Muscle of leg (tissue), 11 donors: ENCODE results near the gene FAM174B. TPM values are rescaled to one million over a fixed set of nuclear protein-coding genes. Genes with fewer than 3 reads are reported as not detected.

ENCODE experiments used
- DNase-seq: peaks from one replicate; pipeline ENCODE4 v3.0.0; 2013
- H3K27ac ChIP-seq: one replicate; pipeline ENCODE4 v1.5.1; 2013; ENCODE audit warnings: mild to moderate bottlenecking, low read length, control low read depth
- H3K27me3 ChIP-seq: one replicate; pipeline ENCODE4 v1.6.1; 2013; ENCODE audit warnings: low read length; ENCODE audit not compliant: control insufficient read depth, insufficient read depth
- H3K36me3 ChIP-seq: one replicate; pipeline ENCODE4 v1.6.1; 2013; ENCODE audit warnings: low read length; ENCODE audit not compliant: control insufficient read depth, insufficient read depth
- H3K4me1 ChIP-seq: one replicate; pipeline ENCODE4 v1.6.1; 2013; ENCODE audit warnings: low read length; ENCODE audit not compliant: control insufficient read depth, insufficient read depth
- H3K4me3 ChIP-seq: one replicate; pipeline ENCODE4 v1.5.1; 2013; ENCODE audit warnings: low read length, control low read depth
- H3K9me3 ChIP-seq: replicated peaks from 2 replicates; pipeline ENCODE4 v1.6.1; 2013; ENCODE audit warnings: low read depth, low read length; ENCODE audit not compliant: control insufficient read depth
- WGBS: methylation state at CpG from one replicate; pipeline ENCODE4 v1.1.5; 2013; ENCODE audit warnings: missing lambda C conversion rate; ENCODE audit not compliant: insufficient coverage; 5-methylcytosine and 5-hydroxymethylcytosine counted together
- polyA plus RNA-seq, 8 donors: library from polyadenylated mRNA; unstranded; fragments of 120-200 nt; gene quantifications; one replicate each; pipeline versions ENCODE4 v1.2.1 to v1.2.3, GENCODE V29; 2013; ENCODE audit warnings: inconsistent platforms in 1 of 8, low replicate concordance in 1 of 8; ENCODE audit not compliant: insufficient read length in 8 of 8, insufficient read depth in 1 of 8
- total RNA-seq: library from RNA; stranded (reverse); fragments of 120-200 nt; gene quantifications from one replicate; pipeline ENCODE4 v1.2.4, GENCODE V29; 2013

Gene FAM174B
- total and polyA plus RNA-seq, 9 donors: 13.3 to 25.4 (median 17.1) TPM

GRCh38 chr15:92603278-92603677 lies 52.3 kb downstream of the FAM174B start:
- Histone ChIP-seq H3K27ac (no peak overlapping the region), H3K4me1 (peaks cover 15% of the 10 kb centered on the region), H3K27me3 (no peaks in the 10 kb centered on the region), H3K4me3 (no peak overlapping the region), H3K36me3 (no peaks in the 10 kb centered on the region), H3K9me3 (peaks cover 2% of the 10 kb centered on the region)
- no peak for DNase-seq
- WGBS: 98% methylated on average over 4 of the region's 5 CpGs

GRCh38 chr15:92602267-92602593 lies 53.3 kb downstream of the FAM174B start:
- no peak overlapping the region for H3K27ac ChIP-seq
- peaks cover 2% of the 10 kb centered on the region for H3K9me3 ChIP-seq
- no peaks in the 10 kb centered on the region for H3K27me3 ChIP-seq
- no peaks in the 10 kb centered on the region for H3K36me3 ChIP-seq
- H3K4me1 ChIP-seq: peaks cover 24% of the 10 kb centered on the region
- WGBS: 100% methylated on average over 1 of the region's 2 CpGs
- H3K4me3 ChIP-seq: no peak overlapping the region
- DNase-seq: no peak

DNA sequence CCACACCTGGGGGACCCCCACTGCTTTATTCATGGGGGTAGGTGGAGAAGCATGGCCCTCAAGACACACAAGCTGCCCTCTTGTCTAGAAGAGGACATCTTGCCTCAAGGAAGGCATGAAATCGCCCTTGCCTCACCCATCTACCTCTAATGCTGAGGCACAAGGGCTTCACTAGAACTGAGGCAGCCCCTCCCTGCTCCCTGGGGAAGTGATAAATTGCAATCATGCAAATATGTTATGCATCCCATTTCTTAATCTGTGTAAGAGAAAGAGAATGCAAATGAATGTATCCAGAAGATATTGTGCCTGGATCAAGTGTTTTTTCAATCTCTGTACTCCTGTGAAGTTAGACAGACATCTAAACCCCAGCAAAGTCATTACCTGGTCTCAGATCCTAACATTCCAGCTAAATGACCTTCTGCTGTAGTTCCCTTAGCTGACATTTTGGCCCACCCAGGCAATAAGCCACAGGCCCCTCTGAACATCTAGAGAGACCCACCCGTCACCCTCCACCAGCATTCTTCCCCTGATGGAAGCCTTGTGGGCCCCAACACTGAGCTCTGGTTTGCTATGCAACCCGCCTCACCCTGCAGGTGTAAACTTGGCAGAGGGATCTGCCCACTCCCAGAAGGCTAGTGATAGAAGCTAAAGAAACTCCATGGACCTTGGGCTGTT lies 53.8 kb downstream of the FAM174B start:
- no peak for DNase-seq
- Histone ChIP-seq H3K27ac (no peak overlapping the region), H3K9me3 (peaks cover 2% of the 10 kb centered on the region), H3K4me1 (peaks cover 24% of the 10 kb centered on the region), H3K36me3 (no peaks in the 10 kb centered on the region), H3K4me3 (no peak overlapping the region), H3K27me3 (no peaks in the 10 kb centered on the region)
- no CpG with 5 or more reads among the region's 3 CpGs for WGBS

DNA sequence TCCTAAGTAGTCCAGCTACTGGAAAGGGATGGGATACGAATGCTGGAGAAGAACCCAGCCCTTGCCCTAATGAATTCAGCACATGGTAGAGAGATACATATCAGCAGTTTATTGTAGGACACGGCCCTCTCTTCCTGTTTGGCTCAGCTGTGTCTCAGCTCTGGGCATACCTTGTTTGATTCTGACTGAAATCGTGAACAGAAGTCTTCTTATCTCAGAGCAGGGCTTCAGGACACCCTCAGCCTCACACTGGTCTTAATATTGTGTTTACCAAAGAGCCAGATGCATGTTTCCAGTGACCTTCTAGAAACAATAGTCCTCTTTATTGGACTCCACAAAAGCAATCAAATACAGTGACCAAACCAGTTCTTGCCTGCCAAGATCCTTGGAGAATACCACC lies 54.7 kb downstream of the FAM174B start:
- Histone ChIP-seq H3K36me3 (no peaks in the 10 kb centered on the region), H3K9me3 (no peaks in the 10 kb centered on the region), H3K4me1 (peaks cover 26% of the 10 kb centered on the region), H3K27me3 (no peaks in the 10 kb centered on the region), H3K4me3 (no peak overlapping the region), H3K27ac (no peak overlapping the region)
- DNase-seq: no peak
- WGBS: 46% methylated on average over 2 of the region's 3 CpGs

- Histone ChIP-seq H3K36me3 (no peaks in the 10 kb centered on the region), H3K27ac (no peak overlapping the region), H3K4me1 (peaks cover 29% of the 10 kb centered on the region), H3K27me3 (no peaks in the 10 kb centered on the region), H3K9me3 (no peaks in the 10 kb centered on the region), H3K4me3 (no peak overlapping the region)
- DNase-seq: peak; percentile 40
- 43% methylated on average over 3 of the region's 4 CpGs for WGBS
These were observed 56.1 kb downstream of the FAM174B start for GRCh38 chr15:92599394-92599970.

- H3K4me1 ChIP-seq: peaks cover 27% of the 10 kb centered on the region
- 20% methylated on average over 1 of the region's 6 CpGs for WGBS
- H3K36me3 ChIP-seq: no peaks in the 10 kb centered on the region
- no peaks in the 10 kb centered on the region for H3K9me3 ChIP-seq
- H3K27me3 ChIP-seq: no peaks in the 10 kb centered on the region
- no peak overlapping the region for H3K27ac ChIP-seq
- no peak overlapping the region for H3K4me3 ChIP-seq
- DNase-seq: no peak
These were observed 58.0 kb downstream of the FAM174B start for GRCh38 chr15:92597548-92597947.

DNA sequence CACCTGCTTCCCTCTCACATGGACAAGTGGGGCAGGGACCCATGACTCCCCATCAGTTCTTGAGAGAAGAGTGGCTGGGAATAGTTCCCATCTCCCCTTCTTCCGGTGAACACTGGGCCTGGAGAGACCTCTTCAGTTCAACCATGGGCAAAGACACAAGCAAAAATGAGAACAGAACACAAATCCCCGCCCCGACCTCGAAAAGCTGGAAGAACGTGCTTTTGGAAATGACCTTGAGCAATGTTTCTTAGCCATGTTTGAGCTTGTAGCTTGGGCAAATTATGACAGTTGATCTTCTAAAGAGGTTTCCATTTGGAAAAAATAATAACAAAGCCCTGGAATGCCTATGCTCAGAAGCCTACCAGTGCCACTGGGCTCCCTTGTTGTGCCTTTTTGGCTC lies 59.0 kb downstream of the FAM174B start:
- no peak overlapping the region for H3K27ac ChIP-seq
- H3K27me3 ChIP-seq: no peaks in the 10 kb centered on the region
- 100% methylated on average over 4 of the region's 5 CpGs for WGBS
- H3K9me3 ChIP-seq: no peaks in the 10 kb centered on the region
- peaks cover 25% of the 10 kb centered on the region for H3K4me1 ChIP-seq
- no peaks in the 10 kb centered on the region for H3K36me3 ChIP-seq
- no peak overlapping the region for H3K4me3 ChIP-seq
- no peak for DNase-seq

GRCh38 chr15:92595506-92596381 lies 59.8 kb downstream of the FAM174B start:
- Histone ChIP-seq H3K27ac (peak overlapping the region; percentile 31), H3K4me3 (no peak overlapping the region), H3K4me1 (peaks cover 25% of the 10 kb centered on the region), H3K9me3 (no peaks in the 10 kb centered on the region), H3K27me3 (no peaks in the 10 kb centered on the region), H3K36me3 (no peaks in the 10 kb centered on the region)
- no peak for DNase-seq
- 69% methylated on average over 16 of the region's 19 CpGs for WGBS

GRCh38 chr15:92591275-92591674 lies 64.3 kb downstream of the FAM174B start:
- Histone ChIP-seq H3K4me3 (no peak overlapping the region), H3K27ac (no peak overlapping the region), H3K4me1 (peaks cover 13% of the 10 kb centered on the region), H3K36me3 (no peaks in the 10 kb centered on the region), H3K9me3 (no peaks in the 10 kb centered on the region), H3K27me3 (no peaks in the 10 kb centered on the region)
- WGBS: no CpG with 5 or more reads among the region's 5 CpGs
- no peak for DNase-seq

DNA sequence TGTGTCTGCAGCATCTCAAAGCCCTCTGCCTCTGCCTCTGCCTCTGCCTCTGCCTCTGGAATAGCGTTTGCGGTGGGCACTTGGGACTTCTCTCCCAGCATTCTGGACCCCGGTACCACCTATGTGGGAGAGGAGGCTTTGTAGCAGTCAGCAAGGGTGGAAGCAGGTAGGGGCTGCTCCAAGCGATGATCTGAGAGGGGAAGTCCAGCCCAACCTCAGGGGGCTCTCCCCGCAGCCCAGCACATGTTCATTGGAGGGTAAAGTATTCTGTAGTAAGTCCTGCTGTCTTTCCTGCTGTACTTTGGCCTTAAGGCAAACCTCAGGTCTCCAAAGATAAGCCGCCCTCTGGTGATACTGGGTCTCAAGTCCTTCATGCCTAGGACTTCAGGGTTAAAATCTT lies 68.6 kb downstream of the FAM174B start:
- H3K9me3 ChIP-seq: no peaks in the 10 kb centered on the region
- WGBS: 64% methylated on average over 3 of the region's 6 CpGs
- DNase-seq: no peak
- H3K4me1 ChIP-seq: peaks cover 27% of the 10 kb centered on the region
- H3K27ac ChIP-seq: no peak overlapping the region
- no peak overlapping the region for H3K4me3 ChIP-seq
- H3K27me3 ChIP-seq: no peaks in the 10 kb centered on the region
- no peaks in the 10 kb centered on the region for H3K36me3 ChIP-seq
